Spleen (tissue), 7 donors: ENCODE measurements around the gene PAWR.

Experiments
- POLR2A ChIP-seq, 3 donors: fragments of 450-650 bp; IDR thresholded peaks; one replicate each; pipeline ENCODE4 v1.5.1; 2017; ENCODE audit warnings: antibody characterized with exemption in 3 of 3, mild to moderate bottlenecking in 1 of 3
- POLR2AphosphoS5 ChIP-seq, 3 donors: sonication (generic); formaldehyde crosslinking; IDR thresholded peaks; one replicate each; pipeline ENCODE4 v1.5.1; 2017; ENCODE audit warnings: antibody characterized with exemption in 3 of 3
- TF ChIP-seq, protein P1 (sequence below), 11 experiments: fragments of 200-600 bp in 7 of 11; fragments of 450-650 bp in 4 of 11; sonication (generic) in 4 of 11; IDR thresholded peaks in 8 of 11; conservative IDR thresholded peaks in 3 of 11; 1 replicate in 7 of 11; 2 replicates in 4 of 11; pipeline versions ENCODE4 v1.4.0 to v1.8.0; 2016 to 2021; ENCODE audit warnings: antibody characterized with exemption in 11 of 11, inconsistent platforms in 4 of 11, mild to moderate bottlenecking in 1 of 11
- donor health status: DM: no; HTN: no; CAD: no; lungs with moderate emphysema.
- donor health status: DM: no; HTN: no; CAD: no.
- donor health status: DM: no; HTN: no; CAD: no.

DNA sequence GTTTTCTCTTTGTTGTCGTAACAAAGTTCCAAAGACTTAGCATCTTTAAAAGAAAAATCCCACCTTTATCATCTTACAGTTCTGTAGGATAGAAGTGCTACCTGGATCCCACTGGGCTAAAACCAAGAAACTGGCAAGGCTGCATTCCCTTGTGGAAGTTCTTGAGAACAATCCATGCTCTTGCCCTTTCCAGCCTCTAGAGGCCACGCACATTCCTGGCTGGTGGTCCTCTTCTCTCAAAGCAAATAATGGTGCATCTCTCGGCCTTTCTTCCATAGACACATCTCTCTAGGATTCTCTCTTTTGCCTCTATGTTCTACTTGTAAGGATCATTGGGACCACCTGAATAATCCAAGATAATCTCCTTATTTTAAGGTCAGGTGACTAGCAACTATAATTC, 8.2 kb upstream of the PAWR start:
- TF ChIP-seq, protein P1, sequence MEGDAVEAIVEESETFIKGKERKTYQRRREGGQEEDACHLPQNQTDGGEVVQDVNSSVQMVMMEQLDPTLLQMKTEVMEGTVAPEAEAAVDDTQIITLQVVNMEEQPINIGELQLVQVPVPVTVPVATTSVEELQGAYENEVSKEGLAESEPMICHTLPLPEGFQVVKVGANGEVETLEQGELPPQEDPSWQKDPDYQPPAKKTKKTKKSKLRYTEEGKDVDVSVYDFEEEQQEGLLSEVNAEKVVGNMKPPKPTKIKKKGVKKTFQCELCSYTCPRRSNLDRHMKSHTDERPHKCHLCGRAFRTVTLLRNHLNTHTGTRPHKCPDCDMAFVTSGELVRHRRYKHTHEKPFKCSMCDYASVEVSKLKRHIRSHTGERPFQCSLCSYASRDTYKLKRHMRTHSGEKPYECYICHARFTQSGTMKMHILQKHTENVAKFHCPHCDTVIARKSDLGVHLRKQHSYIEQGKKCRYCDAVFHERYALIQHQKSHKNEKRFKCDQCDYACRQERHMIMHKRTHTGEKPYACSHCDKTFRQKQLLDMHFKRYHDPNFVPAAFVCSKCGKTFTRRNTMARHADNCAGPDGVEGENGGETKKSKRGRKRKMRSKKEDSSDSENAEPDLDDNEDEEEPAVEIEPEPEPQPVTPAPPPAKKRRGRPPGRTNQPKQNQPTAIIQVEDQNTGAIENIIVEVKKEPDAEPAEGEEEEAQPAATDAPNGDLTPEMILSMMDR (IDR thresholded peaks at IDR 0.05 in 8 of 11, conservative IDR thresholded peaks at IDR 0.05 in 3 of 11): no peak
- TF ChIP-seq POLR2A (IDR thresholded peaks at IDR 0.05): no peak
- TF ChIP-seq POLR2AphosphoS5 (IDR thresholded peaks at IDR 0.05): no peak
